ENCODE data around the gene KCTD1.

DNA sequence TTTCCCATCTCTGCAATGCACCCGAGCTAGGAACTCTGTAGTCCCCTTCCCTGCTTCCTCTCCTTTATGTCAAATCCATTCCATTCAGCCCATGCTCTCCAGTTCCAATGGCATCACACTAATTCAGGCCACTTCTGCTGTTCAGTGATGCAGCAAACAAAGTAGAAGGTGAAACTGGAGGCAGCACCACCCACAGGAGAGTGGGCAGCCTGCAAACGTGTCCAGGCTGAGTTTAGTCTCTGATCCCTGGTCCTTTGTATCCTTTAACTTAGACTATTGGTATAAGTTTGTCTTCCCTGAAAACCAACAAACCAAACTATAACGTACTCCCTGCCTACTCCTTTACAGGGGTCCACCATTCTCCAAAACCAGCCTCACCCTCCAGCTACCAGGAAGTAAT is 14.7 kb upstream of the KCTD1 start:
- TF ChIP-seq CBFB (IDR thresholded peaks at IDR 0.05; ENCODE audit: low read depth) (no peak), POLR2A (IDR thresholded peaks at IDR 0.05; ENCODE audit: low read depth, low read length) (no peak), MTA3 (IDR thresholded peaks at IDR 0.05; ENCODE audit: borderline replicate concordance, low read length) (no peak), RAD21 (IDR thresholded peaks at IDR 0.05; ENCODE audit: insufficient read depth, low read depth, low read length) (no peak), NR2C2 (IDR thresholded peaks at IDR 0.05; ENCODE audit: borderline replicate concordance, control insufficient read depth, insufficient read length, low read depth) (no peak), FOS (IDR thresholded peaks at IDR 0.05; ENCODE audit: borderline replicate concordance, extremely low read depth, insufficient read length) (no peak), JUND (IDR thresholded peaks at IDR 0.05; ENCODE audit: low read depth, low read length) (no peak), CHD4 (IDR thresholded peaks at IDR 0.05) (no peak), POLR2AphosphoS5 (IDR thresholded peaks at IDR 0.05; ENCODE audit: low read length) (no peak)
- TF ChIP-seq, protein P1, sequence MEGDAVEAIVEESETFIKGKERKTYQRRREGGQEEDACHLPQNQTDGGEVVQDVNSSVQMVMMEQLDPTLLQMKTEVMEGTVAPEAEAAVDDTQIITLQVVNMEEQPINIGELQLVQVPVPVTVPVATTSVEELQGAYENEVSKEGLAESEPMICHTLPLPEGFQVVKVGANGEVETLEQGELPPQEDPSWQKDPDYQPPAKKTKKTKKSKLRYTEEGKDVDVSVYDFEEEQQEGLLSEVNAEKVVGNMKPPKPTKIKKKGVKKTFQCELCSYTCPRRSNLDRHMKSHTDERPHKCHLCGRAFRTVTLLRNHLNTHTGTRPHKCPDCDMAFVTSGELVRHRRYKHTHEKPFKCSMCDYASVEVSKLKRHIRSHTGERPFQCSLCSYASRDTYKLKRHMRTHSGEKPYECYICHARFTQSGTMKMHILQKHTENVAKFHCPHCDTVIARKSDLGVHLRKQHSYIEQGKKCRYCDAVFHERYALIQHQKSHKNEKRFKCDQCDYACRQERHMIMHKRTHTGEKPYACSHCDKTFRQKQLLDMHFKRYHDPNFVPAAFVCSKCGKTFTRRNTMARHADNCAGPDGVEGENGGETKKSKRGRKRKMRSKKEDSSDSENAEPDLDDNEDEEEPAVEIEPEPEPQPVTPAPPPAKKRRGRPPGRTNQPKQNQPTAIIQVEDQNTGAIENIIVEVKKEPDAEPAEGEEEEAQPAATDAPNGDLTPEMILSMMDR (IDR thresholded peaks at IDR 0.05 in 2 of 3, conservative IDR thresholded peaks at IDR 0.05 in 1 of 3; ENCODE audit: control insufficient read depth in 2 of 3, extremely low read depth in 1 of 3, insufficient read depth in 1 of 3, low read depth in 3 of 3, low read length in 3 of 3) = no peak
